Posterior vena cava (tissue), 2 donors: ENCODE data around the gene FHOD1. TPM values are rescaled to one million over a fixed set of nuclear protein-coding genes. Genes with fewer than 3 reads are reported as not detected.
A peak's percentile ranks its signal among the peaks of the same experiment; 100 is the strongest.

Experiments
- DNase-seq: peaks from one replicate; pipeline ENCODE4 v3.0.0-alpha.2; 2020; ENCODE audit warnings: low spot score
- intact Hi-C, 2 donors: fragments of 100-400 bp; cut with DNase I; formaldehyde crosslinking; loops; one replicate each; pipeline versions ENCODE4 v1.14.1 to v1.14.2; 2022 to 2023
- total RNA-seq, 2 donors: library from RNA; stranded (reverse); fragmentation: NEBNext Ultra II Directional; extraction: Animal tissue kit (Norgen Biotek cat#: 25700); gene quantifications; one replicate each; pipeline ENCODE4 v1.2.1, GENCODE V29; 2021
- donor health status: DM: yes; HTN: yes; CAD: no.
- donor health status: DM: yes; HTN: yes; CAD: no.

FHOD1 gene
- total RNA-seq, 2 donors from 2014 or later = 23.8 to 32.9 TPM

DNA sequence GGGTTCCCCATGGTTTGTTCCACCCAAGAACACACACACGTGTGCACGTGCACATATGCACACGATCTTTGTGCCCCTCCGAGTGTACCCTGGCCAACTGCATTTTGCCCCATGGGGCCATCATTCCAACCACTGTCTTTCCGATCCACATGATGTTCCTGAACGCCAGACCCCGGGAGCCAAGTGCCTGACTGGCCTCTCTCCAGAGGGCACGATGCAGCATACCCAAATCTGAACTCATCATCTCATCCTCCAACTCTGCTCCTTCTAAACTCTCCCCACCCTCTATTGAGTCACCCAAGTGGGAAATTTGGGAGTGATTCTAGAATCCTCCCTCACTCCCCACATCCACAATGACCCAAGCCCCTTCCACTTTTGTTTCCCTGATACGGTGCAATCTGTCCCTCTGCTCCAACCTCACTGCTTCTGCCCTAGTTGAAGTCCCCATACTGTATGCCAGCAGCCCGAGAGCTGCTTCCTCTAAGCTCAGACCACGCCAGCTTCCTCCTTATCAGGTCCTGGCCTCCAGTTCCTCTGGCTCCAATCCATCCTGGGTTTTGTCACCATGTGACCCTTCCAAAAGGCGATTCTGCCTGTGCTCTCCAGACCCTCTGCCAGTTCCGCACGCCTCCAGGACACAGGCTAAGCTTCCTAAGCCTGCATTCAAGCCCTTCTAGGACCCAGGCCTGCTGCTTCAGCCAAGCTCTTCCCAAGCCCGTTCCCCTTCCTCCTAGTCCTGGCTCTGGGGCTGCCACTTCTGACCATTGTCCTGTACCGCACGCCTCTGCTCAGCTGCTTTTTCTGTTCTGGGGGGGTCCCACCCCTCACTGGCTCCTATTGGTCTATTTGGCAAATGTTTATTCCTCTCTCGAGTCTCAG, 30.4 kb downstream of the FHOD1 start:
- intact Hi-C loops = no loop called here
- DNase-seq = peak; percentile 83

- DNase-seq = no peak
- intact Hi-C loops = no loop called here
Measured at GRCh38 chr16:67215706-67216105, 31.6 kb downstream of the FHOD1 start.

DNA sequence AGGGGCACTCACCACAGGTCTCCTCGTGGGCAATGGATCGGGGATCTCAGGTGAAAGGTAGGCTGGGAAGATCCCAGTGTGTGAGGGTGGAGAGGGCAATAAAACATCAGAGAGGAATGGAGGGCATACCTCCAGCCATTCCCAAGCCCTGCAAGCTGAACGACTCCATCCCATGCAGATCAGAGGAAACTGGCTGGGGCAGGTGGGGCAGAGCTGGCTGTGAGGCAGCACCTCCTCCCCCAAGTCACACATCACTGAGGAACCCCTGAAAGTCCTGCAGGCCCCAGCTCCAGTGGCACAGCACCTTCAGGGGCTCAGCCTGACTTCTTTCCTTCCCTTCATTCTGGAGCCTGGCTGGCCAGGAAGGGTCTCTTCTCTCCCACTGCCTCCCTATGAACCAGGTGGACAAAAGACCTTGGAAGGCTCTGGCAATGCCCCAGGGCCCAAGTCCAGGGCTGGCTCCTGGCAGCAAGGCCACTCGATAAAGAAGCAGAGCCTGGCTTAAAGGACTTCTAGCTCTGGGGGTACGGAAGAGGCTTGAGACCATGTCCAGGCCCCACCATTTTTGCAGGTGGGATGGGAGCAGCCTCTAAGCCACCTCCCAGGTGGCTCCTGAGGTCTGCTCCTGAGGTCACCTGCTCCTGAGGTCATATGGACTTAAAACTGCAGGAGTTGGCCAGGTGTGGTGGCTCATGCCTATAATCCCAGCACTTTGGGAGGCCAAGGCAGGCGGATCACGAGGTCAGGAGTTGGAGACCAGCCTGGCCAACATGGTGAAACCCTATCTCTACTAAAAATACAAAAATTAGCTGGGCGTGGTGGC, 33.9 kb downstream of the FHOD1 start:
- intact Hi-C loops = no loop called here
- DNase-seq = no peak

DNA sequence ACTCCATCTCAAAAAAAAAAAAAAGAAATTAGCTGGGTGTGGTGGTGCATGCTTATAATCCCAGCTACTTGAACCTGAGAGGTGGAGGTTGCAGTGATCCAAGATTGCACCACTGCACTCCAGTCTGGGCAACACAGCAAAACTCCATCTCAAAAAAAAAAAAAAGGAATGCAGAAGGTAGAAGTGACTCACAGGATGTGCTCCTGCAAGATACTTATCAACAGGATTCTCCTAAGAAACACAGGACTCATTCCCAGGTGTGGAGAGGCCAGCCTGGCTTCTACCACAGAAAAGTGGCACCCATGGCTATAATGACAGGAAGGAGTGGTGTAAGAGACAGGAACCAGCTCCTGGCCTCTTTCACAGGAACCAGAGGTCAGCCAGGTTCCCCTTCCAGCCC, 34.5 kb downstream of the FHOD1 start:
- no peak for DNase-seq
- intact Hi-C loops = no loop called here

DNA sequence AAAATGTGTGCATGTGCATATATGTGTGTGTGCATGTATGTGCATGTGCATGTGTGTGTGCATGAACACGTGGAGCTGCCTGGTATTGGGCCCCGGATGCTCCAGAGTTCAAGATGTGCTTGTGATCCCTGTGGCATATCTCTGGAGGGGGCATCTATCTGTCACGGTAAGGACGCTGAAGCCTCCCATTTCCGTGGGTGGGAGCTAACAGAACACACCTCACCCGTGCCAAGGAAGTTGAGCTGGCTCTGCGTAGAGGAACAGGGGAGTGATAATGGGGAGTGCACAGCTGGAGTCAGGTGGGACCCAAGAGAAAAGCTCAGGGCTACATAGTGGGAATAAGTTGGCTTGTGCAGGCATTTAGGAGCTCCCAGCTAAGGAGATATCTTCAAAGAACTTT, 35.6 kb downstream of the FHOD1 start:
- intact Hi-C loops = no loop called here
- no peak for DNase-seq

DNA sequence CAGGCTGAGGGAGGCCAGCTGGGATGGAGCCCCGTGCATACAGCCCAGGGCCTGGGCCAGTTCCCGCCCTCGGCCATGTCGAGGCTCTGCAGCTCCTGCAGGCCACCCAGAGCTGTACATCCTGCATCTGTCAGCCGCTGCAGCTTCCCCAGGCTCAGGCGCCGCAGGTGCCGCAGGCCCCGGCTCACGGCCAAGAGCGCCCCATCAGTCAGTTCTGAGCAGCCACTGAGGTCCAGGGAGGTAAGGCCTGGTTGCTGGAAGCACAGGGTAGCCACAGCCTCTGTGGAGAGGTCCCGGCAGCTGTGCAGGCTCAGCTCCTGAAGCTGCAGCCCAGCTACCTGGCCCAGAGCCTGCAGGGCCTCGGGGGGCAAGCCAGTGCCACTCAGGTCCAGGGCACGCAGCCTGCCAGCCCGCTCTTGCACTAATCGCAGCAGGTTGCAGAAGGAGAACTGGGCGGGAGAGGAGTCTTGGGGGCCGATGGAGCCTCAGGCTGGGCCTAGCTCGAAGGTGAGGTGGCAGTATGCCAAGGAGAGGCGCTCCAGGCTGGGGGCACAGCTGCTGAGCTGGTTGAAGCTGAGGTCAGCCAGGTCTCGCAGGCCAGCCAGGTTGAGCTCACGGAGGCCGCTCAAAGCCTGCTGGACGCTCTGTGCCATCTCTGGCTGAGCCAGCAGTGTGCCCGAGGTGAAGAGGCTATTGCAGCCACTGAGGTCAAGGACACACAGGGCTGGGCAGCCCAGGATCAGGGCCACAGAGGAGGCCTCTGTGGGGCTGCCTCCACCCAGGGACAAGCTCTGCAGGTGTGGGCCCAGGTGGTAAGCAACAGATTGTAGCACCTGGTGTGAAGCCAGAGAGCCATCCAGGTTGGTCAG, 37.0 kb downstream of the FHOD1 start:
- intact Hi-C loops = no loop called here
- no peak for DNase-seq

DNA sequence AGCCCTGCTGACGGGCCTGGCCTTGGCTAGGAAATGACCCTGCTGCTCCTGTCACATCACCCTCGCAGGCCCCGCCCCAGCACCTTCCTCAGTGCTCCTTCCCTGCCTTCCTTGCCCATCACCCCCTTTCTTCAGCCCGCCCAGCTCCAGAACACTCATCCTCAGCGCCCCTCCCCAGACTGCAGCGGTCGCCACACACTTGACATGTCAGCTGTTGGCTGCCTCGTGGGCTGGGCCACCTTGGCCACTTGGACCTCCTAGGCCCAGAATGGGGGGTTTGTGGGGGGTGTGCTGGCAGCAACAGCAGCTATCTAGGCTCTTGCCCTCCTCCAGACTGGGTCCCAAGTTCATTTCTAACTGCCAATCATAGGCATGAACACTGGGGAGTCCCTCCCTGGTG, 37.7 kb downstream of the FHOD1 start:
- intact Hi-C loops = no loop called here
- no peak for DNase-seq

- intact Hi-C loops = no loop called here
- no peak for DNase-seq
Measured at GRCh38 chr16:67208154-67208896, 39.0 kb downstream of the FHOD1 start.

GRCh38 chr16:67207249-67208091, 39.8 kb downstream of the FHOD1 start:
- no peak for DNase-seq
- intact Hi-C loops = no loop called here

DNA sequence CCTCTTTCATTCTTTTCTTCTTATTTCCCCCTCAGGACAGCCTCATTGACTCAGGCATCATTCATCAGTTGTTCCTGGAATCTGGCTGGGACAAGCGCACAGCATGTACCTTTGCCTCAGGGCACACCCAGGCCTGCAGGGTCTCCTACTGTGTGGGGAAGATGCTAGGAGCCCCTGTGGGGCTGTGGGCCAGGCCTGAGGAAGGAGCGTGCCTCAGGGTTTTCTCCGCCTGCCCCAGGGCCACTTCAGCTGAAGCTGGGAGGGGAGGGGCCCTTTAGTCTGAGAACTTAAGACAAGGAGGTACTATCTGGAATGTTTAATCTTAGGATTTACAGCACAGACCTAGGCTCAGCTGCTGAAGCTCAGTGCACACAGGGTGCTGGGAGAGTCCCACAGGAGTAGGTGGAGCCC, 40.4 kb downstream of the FHOD1 start:
- no peak for DNase-seq
- intact Hi-C loops = no loop called here

- no peak for DNase-seq
- intact Hi-C loops = no loop called here
Measured at GRCh38 chr16:67206129-67206837, 41.0 kb downstream of the FHOD1 start.

DNA sequence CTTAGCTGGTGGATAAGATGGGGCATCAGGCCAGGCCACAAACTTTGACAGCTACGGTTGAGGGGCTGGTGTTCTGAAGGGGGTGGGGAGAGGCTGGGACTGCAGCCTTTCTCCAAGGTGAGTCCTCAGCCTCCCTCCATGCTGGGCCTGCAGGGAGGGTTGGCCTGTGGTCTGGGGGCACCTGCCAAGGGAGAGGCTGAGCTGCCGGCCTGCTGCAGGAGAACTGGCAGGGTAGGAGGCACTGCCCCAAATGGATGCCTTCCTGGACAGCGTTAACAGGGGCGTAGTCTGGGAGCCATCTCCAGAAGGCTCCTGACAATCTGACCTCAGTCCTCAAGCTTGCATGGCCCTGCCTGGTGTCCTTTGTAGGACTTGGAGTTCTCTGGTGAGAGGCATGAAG, 43.2 kb downstream of the FHOD1 start:
- DNase-seq = no peak
- intact Hi-C loops = no loop called here

DNA sequence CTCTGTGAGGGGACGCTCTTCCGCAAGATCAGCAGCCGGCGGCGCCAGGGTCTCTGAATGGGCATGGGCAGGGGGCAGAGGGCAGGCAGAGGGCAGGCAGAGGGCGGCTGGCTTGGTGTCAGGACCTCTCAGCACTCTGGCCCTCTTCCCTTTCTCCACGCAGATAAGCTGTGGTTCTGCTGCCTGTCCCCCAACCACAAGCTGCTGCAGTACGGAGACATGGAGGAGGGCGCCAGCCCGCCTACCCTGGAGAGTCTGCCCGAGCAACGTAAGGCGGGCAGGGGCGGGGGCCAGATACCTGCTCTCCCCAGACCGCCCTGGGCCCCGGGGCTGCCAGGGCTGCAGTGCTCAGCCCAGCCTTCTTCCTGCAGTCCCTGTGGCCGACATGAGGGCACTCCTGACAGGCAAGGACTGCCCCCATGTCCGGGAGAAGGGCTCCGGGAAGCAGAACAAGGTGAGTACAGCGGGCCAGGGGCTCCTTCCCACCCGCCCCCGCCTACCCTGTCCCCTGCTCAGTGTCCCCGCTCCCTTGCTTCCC, 44.3 kb downstream of the FHOD1 start:
- no peak for DNase-seq
- intact Hi-C loops = no loop called here

- intact Hi-C loops = no loop called here
- no peak for DNase-seq
Measured at GRCh38 chr16:67202426-67202825, 44.9 kb downstream of the FHOD1 start.

DNA sequence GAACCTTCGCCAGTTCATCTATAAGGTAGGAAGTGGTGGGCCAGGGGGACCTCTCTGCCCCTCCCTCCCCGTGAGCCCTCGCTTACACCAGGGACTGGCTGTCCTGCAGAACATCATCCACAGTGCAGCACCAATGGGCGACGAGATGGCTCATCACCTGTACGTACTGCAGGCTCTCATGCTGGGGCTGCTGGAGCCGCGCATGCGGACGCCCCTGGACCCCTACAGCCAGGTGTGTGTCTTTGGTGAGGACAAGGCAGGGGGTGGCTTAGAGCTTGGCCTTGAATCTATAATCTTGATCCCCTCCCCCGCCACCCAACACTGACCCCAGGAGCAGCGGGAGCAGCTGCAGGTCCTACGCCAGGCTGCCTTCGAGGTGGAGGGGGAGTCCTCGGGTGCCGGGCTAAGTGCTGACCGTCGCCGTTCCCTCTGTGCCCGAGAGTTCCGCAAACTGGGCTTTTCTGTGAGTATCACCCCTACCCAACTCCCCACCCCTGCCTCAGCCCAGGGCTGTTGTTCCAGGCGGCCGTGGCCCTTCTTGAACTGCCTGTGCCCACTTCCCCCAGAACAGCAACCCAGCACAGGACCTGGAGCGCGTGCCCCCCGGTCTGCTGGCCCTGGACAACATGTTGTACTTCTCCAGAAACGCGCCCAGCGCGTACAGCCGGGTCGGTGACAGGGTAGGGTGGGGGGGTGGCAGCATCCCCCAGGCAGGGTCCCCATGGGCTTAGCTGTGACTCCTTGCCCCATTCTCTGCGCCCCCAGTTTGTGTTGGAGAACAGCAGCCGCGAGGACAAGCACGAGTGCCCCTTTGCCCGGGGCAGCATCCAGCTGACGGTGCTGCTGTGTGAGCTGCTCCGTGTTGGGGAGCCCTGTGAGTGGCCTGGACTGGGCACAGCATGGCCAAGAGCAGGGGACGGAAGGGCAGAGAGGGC, 45.6 kb downstream of the FHOD1 start:
- no peak for DNase-seq
- intact Hi-C loops = no loop called here

DNA sequence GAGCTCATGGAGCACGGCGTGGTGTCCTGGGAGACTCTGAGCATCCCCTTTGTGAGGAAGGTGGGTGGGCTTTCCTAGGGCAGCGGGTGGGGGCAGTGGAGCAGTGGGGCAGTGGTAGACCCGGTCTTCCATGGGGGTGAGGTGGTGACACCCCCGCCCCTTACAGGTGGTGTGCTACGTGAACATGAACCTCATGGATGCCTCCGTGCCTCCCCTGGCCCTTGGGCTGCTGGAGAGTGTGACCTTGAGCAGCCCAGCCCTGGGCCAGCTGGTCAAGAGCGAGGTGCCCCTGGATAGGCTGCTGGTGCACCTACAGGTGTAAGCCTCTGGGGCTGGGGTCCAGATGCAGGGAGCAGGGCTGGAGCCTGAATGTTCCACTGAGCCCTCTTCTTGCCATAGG, 46.8 kb downstream of the FHOD1 start:
- DNase-seq = no peak
- intact Hi-C loops = no loop called here
